ENCODE measurements around the gene TUBB2A. TPM values are rescaled to one million over a fixed set of nuclear protein-coding genes. Genes with fewer than 3 reads are reported as not detected.

Gene TUBB2A
- total RNA-seq, 1 experiment from 2014 or later: 70.2 TPM

GRCh38 chr6:3144571-3144970 lies 12.8 kb downstream of the TUBB2A start:
- ATAC-seq (no peak), DNase-seq (no peak)
- H3K9me2 ChIP-seq (replicated peaks; ENCODE audit: low read length): no peaks in the 10 kb centered on the region
- no peak overlapping the region for H3K4me3 ChIP-seq (ENCODE audit: low read length)
- no peaks in the 10 kb centered on the region for H3F3A ChIP-seq (ENCODE audit: low read length, unreplicated experiment)
- no TSS peak for BruUV-seq (replicated peaks)
- no peak for TF ChIP-seq CTCF (conservative IDR thresholded peaks at IDR 0.05; ENCODE audit: low read depth, low read length)
- no peak for TF ChIP-seq EZH2phosphoT487 (IDR thresholded peaks at IDR 0.05; ENCODE audit: borderline replicate concordance, low read length)
- no peak for TF ChIP-seq EZH2 (IDR thresholded peaks at IDR 0.05; ENCODE audit: low read length, unreplicated experiment)
- H3K27me3 ChIP-seq (ENCODE audit: low read length): no peaks in the 10 kb centered on the region
- no peaks in the 10 kb centered on the region for H3K79me2 ChIP-seq (ENCODE audit: low read length)
- peaks cover 10% of the 10 kb centered on the region for H3K36me3 ChIP-seq (ENCODE audit: low read depth, low read length)
- intact Hi-C loops (cut with micrococcal nuclease): no loop called here
- no peak overlapping the region for H3K4me2 ChIP-seq (ENCODE audit: low read length)
- no peaks in the 10 kb centered on the region for H3K9me3 ChIP-seq (ENCODE audit: low read length)
- H4K20me1 ChIP-seq (ENCODE audit: low read length): no peaks in the 10 kb centered on the region
- ChIA-PET CTCF (no interaction called here), POLR2A (ENCODE audit: unreplicated experiment) (no interaction called here)
- H3K4me1 ChIP-seq (ENCODE audit: insufficient read depth, low read length): peaks cover 4% of the 10 kb centered on the region
- no peak overlapping the region for H3K9ac ChIP-seq (ENCODE audit: low read length)
- H2AFZ ChIP-seq (ENCODE audit: low read length): no peak overlapping the region
- H3K27ac ChIP-seq (ENCODE audit: low read length): no peak overlapping the region

GRCh38 chr6:3143158-3143557 lies 14.2 kb downstream of the TUBB2A start:
- no peak overlapping the region for H3K4me3 ChIP-seq (ENCODE audit: low read length)
- ChIA-PET CTCF (no interaction called here), POLR2A (ENCODE audit: unreplicated experiment) (no interaction called here)
- ATAC-seq (no peak), DNase-seq (no peak)
- no peak for TF ChIP-seq CTCF (conservative IDR thresholded peaks at IDR 0.05; ENCODE audit: low read depth, low read length)
- no peak for TF ChIP-seq EZH2phosphoT487 (IDR thresholded peaks at IDR 0.05; ENCODE audit: borderline replicate concordance, low read length)
- TF ChIP-seq EZH2 (IDR thresholded peaks at IDR 0.05; ENCODE audit: low read length, unreplicated experiment): no peak
- intact Hi-C loops (cut with micrococcal nuclease): no loop called here
- no peak overlapping the region for H3K27ac ChIP-seq (ENCODE audit: low read length)
- no peak overlapping the region for H2AFZ ChIP-seq (ENCODE audit: low read length)
- H3K9me3 ChIP-seq (ENCODE audit: low read length): no peaks in the 10 kb centered on the region
- no peaks in the 10 kb centered on the region for H4K20me1 ChIP-seq (ENCODE audit: low read length)
- peaks cover 9% of the 10 kb centered on the region for H3K36me3 ChIP-seq (ENCODE audit: low read depth, low read length)
- H3K27me3 ChIP-seq (ENCODE audit: low read length): no peaks in the 10 kb centered on the region
- H3K9me2 ChIP-seq (replicated peaks; ENCODE audit: low read length): no peaks in the 10 kb centered on the region
- BruUV-seq (replicated peaks): no TSS peak
- H3K9ac ChIP-seq (ENCODE audit: low read length): no peak overlapping the region
- peaks cover 18% of the 10 kb centered on the region for H3K4me1 ChIP-seq (ENCODE audit: insufficient read depth, low read length)
- no peaks in the 10 kb centered on the region for H3F3A ChIP-seq (ENCODE audit: low read length, unreplicated experiment)
- no peak overlapping the region for H3K4me2 ChIP-seq (ENCODE audit: low read length)
- H3K79me2 ChIP-seq (ENCODE audit: low read length): no peaks in the 10 kb centered on the region

- H3K36me3 ChIP-seq (ENCODE audit: low read depth, low read length): peaks cover 6% of the 10 kb centered on the region
- H3K27me3 ChIP-seq (ENCODE audit: low read length): no peaks in the 10 kb centered on the region
- H3K9ac ChIP-seq (ENCODE audit: low read length): no peak overlapping the region
- H3K4me3 ChIP-seq (ENCODE audit: low read length): no peak overlapping the region
- no peak overlapping the region for H2AFZ ChIP-seq (ENCODE audit: low read length)
- no peaks in the 10 kb centered on the region for H3K9me2 ChIP-seq (replicated peaks; ENCODE audit: low read length)
- H3K4me2 ChIP-seq (ENCODE audit: low read length): no peak overlapping the region
- H3K79me2 ChIP-seq (ENCODE audit: low read length): no peaks in the 10 kb centered on the region
- ATAC-seq: no peak
- ChIA-PET POLR2A (ENCODE audit: unreplicated experiment) (no interaction called here), CTCF (interaction anchor here (0.6 kb wide), 1 partner anchor 18 kb away, joined by 3 read pairs; no protein-coding TSS in a partner anchor)
- H3K9me3 ChIP-seq (ENCODE audit: low read length): no peaks in the 10 kb centered on the region
- DNase-seq: no peak
- H3K27ac ChIP-seq (ENCODE audit: low read length): no peak overlapping the region
- H3K4me1 ChIP-seq (ENCODE audit: insufficient read depth, low read length): peaks cover 21% of the 10 kb centered on the region
- TF ChIP-seq EZH2phosphoT487 (IDR thresholded peaks at IDR 0.05; ENCODE audit: borderline replicate concordance, low read length) (no peak), CTCF (conservative IDR thresholded peaks at IDR 0.05; ENCODE audit: low read depth, low read length) (no peak), EZH2 (IDR thresholded peaks at IDR 0.05; ENCODE audit: low read length, unreplicated experiment) (no peak)
- H4K20me1 ChIP-seq (ENCODE audit: low read length): no peaks in the 10 kb centered on the region
- no peaks in the 10 kb centered on the region for H3F3A ChIP-seq (ENCODE audit: low read length, unreplicated experiment)
- BruUV-seq (replicated peaks): no TSS peak
- intact Hi-C loops (cut with micrococcal nuclease): no loop called here
These were observed 14.8 kb downstream of the TUBB2A start for GRCh38 chr6:3142536-3142935.
